Neural progenitor cell (in vitro differentiated cells): ENCODE results near the gene ZCRB1.

ENCODE experiments used
- EZH2 ChIP-seq: fragments of 200-600 bp; sonication (generic); IDR thresholded peaks from 2 replicates; pipeline ENCODE4 v1.6.1; 2017; ENCODE audit warnings: antibody characterized with exemption, mild to moderate bottlenecking, moderate library complexity
- EZH2phosphoT487 ChIP-seq: fragments of 200-600 bp; sonication (generic); IDR thresholded peaks from 2 replicates; pipeline ENCODE4 v1.6.1; 2017; ENCODE audit warnings: antibody characterized with exemption
- TF ChIP-seq, protein P1 (sequence below): fragments of 200-600 bp; sonication (generic); IDR thresholded peaks from 2 replicates; pipeline ENCODE4 v1.5.1; 2017; ENCODE audit warnings: antibody characterized with exemption, mild to moderate bottlenecking

DNA sequence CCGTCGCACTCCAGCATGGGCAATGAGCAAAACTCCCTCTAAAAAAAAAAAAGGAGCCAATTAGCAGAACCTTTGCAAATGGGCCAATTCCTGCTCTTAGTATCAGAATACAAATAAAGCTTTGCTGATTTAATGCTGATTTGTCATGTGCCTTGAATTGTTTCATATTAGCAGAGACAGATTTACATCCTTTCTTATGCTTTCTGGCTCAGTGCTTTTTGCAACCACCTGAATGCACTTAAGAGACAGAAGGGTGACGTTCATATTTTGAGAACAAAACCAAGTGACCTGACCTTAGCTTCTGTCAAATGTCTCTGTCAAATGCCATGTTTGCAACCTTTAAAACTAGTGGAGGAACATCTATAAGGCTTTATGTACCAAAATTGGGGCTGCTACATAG lies 44.0 kb downstream of the ZCRB1 start:
- TF ChIP-seq, protein P1, sequence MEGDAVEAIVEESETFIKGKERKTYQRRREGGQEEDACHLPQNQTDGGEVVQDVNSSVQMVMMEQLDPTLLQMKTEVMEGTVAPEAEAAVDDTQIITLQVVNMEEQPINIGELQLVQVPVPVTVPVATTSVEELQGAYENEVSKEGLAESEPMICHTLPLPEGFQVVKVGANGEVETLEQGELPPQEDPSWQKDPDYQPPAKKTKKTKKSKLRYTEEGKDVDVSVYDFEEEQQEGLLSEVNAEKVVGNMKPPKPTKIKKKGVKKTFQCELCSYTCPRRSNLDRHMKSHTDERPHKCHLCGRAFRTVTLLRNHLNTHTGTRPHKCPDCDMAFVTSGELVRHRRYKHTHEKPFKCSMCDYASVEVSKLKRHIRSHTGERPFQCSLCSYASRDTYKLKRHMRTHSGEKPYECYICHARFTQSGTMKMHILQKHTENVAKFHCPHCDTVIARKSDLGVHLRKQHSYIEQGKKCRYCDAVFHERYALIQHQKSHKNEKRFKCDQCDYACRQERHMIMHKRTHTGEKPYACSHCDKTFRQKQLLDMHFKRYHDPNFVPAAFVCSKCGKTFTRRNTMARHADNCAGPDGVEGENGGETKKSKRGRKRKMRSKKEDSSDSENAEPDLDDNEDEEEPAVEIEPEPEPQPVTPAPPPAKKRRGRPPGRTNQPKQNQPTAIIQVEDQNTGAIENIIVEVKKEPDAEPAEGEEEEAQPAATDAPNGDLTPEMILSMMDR = no peak
- TF ChIP-seq EZH2 (no peak), EZH2phosphoT487 (no peak)
